ENCODE data around the gene PGA5. TPM values are rescaled to one million over a fixed set of nuclear protein-coding genes. Genes with fewer than 3 reads are reported as not detected.

PGA5 gene
- total RNA-seq, result 0.32 and 2.1 TPM in 2 replicates

GRCh38 chr11:61240875-61241274 lies at the start of gene PGA5:
Gene PGA5, plus strand, starts transcription at chr11:61241175. Its CDS starts 52 bp downstream, at chr11:61241227.

DNA sequence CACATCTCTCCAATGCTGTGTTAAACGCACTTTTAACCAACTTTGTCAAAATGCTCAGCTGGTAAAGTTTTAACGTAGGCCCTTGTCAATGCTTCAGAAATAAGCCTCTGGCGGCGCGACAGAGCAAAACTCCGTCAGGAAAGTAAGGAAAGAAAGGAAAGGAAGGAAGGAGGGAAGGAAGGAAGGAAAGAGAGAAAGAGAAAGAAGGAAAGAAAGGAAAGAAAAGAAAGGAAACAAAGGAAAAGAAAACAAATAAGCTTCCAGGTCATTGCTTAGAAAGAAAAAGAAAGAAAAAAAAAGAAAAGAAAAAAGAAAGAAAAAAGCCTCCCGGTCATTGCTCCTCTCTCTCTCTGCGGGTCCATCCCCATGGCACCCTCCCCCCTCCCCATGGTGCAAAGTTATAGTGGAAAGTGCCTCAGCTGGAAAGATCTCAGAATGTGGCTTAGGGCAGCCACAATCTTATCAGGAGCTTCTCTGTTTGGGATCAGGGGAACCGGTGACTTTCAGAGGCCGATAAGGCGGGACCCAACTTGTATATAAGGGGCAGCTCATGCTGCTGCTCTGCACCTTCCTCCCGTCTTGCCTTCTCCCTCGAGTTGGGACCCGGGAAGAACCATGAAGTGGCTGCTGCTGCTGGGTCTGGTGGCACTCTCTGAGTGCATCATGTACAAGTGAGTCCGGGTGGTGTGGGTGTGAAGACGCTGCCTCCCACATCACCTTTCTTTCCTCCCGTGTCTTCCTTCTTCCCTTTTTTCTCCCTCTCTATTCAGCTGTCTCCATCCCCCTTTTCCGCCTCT lies 37.8 kb upstream of the PGA5 start, which contains the start of gene PGA3:
Gene PGA3, plus strand, starts transcription at position 566 of the 797 bp plus-strand sequence. Its CDS starts 50 bp downstream, at position 616.

GRCh38 chr11:61222047-61222446 lies 18.9 kb upstream of the PGA5 start, which contains the start of gene PGA4:
Gene PGA4, plus strand, starts transcription at chr11:61222347. Its CDS starts 54 bp downstream, at chr11:61222401.

GRCh38 chr11:61294717-61295595 lies 54.0 kb downstream of the PGA5 start, which contains the start of gene VWCE:
Gene VWCE, minus strand, starts transcription at chr11:61295316. Its CDS starts 279 bp downstream, at chr11:61295037.

Other genes with a start within 250 kb of the PGA5 start
- not detected in 2 replicates for gene CD5, start 138.7 kb upstream of the PGA5 start, total RNA-seq
- 5.4 and 5.8 TPM in 2 replicates for gene VPS37C, start 79.7 kb upstream of the PGA5 start, total RNA-seq
- gene PGA3, start 37.7 kb upstream of the PGA5 start, total RNA-seq, result 1.6 and 3.9 TPM in 2 replicates
- 0.32 and 2.1 TPM in 2 replicates for gene PGA4, start 18.8 kb upstream of the PGA5 start, total RNA-seq
- 3.6 and 14.9 TPM in 2 replicates for gene VWCE, start 54.1 kb downstream of the PGA5 start, total RNA-seq
- 338 and 459 TPM in 2 replicates for gene DDB1, start 91.9 kb downstream of the PGA5 start, total RNA-seq
- 20.1 and 20.5 TPM in 2 replicates for gene TKFC, start 92.1 kb downstream of the PGA5 start, total RNA-seq
- gene CYB561A3, start 120.7 kb downstream of the PGA5 start, total RNA-seq, result 47.0 and 86.6 TPM in 2 replicates
- gene TMEM138, start 121.2 kb downstream of the PGA5 start, total RNA-seq, result 11.2 and 16.7 TPM in 2 replicates
- gene TMEM216, start 151.4 kb downstream of the PGA5 start, total RNA-seq, result 6.6 and 11.4 TPM in 2 replicates
- gene CPSF7, start 188.8 kb downstream of the PGA5 start, total RNA-seq, result 9.1 and 12.2 TPM in 2 replicates
- 33.8 and 42.6 TPM in 2 replicates for gene SDHAF2, start 188.9 kb downstream of the PGA5 start, total RNA-seq

Data from bronchial smooth muscle cell (primary cell).